HG02943 (cell line): ENCODE results near the gene ANKS1B.
"Not testable (repeated sequence)": the region's sequence is repeated elsewhere in the genome, so short reads cannot be mapped to it uniquely, and the experiment has no call there.

Source experiments
- ATAC-seq: cut with Tn5 transposase; IDR thresholded peaks from one replicate; pipeline ENCODE4 v1.9.1; 2021; ENCODE audit warnings: mild to moderate bottlenecking, low read depth, moderate library complexity; ENCODE audit not compliant: unreplicated experiment

Gene ANKS1B

GRCh38 chr12:99043319-99043914 lies 941.3 kb downstream of the ANKS1B start:
- no peak for ATAC-seq

- ATAC-seq = no peak
Measured at GRCh38 chr12:99042226-99042625, 942.5 kb downstream of the ANKS1B start.

DNA sequence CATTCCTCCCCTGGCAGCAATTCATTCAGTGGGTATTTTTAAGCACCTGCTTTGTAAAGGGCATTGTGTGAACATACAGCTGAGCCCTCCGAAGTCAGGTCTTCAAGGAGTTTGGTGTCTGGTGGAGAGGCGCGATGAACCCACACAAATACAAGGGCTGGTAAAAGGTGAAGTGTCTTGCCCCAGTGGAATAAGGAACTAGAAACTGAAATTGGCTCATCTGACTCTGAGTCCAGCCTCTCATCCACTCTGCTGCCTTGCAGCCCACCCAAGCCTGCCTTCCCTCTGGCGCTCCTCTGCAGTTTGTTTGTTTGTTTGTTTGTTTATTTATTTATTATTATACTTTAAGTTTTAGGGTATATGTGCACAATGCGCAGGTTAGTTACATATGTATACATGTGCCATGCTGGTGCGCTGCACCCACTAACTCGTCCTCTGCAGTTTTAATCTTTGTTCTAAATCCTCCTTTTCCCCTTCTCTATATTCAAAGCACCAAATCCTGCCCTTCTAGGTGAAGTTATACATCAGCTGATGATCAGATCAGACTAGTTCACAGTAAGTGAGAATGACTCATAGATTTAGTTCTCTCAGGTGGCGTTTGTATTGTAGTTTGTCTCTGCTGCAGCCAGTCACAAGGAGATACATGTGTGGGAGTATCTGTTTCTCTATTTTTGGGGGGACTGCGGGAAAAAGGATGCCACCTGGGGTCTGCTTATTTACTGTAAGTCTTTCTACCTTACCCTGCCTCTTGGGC lies 945.2 kb downstream of the ANKS1B start:
- ATAC-seq = no peak

GRCh38 chr12:99036566-99036965 lies 948.2 kb downstream of the ANKS1B start:
- ATAC-seq = no peak

DNA sequence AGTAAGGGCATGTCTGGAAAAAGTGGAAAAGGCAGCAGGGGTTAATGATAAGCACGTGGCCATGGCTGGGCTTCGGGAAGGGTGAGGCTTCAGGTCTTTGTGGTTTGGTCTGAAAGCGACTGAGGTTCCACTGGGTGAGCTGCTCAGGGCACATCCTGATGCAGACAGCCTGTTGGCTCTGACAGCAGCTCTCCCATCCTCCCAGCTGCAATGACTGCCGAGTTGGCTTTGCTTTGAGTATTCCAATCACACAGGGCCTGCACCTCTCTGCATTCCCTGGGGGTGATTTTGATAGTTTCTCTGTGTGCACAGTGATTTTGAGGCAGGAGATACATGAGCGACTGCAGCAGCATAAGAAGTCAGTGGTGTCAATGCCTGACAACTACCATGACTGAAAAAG lies 948.9 kb downstream of the ANKS1B start:
- ATAC-seq = no peak

DNA sequence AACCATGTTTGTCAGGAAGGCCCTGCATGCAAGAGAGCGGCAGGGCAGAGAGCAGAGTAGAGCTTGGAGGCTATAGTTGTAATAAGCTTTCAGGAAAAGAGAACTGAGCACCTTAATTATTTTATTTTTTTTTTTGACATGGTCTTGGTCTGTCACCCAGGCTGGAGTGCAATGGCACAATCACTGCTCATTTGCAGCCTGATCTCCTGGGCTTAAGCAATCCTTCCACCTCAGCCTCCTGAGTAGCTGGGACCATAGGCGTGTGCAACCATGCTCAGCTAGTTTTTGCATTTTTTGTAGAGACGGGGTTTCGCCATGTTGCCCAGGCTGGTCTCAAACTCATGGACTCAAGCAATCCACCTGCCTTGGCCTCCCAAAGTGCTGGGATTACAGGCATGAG lies 950.5 kb downstream of the ANKS1B start:
- not testable (repeated sequence) for ATAC-seq

- ATAC-seq = no peak
Measured at GRCh38 chr12:99029511-99030271, 955.0 kb downstream of the ANKS1B start.

- no peak for ATAC-seq
Measured at GRCh38 chr12:99027461-99027860, 957.3 kb downstream of the ANKS1B start.

GRCh38 chr12:99027055-99027393 lies 957.7 kb downstream of the ANKS1B start:
- no peak for ATAC-seq

DNA sequence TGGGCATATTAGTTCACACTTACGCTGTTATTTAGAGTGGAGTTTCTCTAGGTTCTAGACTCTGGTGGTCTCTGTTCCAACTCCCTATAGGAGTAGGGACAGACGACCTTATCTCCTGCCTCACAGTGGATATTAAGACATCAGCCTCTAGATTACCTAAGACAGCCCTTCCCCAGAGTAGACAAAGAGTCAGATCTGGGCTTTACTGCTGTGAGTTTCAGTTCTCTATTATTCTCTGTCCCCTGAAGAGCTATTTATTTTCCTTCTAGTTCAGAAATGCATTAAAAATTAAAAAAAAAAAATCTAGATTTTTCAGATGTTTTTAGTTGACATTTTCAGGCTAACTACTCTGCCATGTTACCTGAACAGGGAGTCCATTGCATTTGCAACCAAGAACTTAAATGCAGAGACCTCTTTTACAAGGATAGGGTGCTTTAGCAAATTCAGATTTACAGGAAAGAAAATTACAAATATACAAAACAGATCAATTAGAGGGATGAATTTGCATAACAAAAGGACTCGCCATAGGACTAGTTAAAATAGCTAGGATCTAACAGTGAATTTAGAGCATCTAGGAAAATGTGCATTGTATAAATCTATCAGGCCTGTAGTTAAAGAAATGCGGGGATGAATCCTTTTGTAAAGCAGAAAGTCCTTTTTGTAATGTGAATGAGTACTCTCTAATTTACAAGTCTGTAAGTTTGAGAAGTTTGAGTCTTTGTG lies 958.2 kb downstream of the ANKS1B start:
- ATAC-seq = no peak

GRCh38 chr12:99024870-99025269 lies 959.9 kb downstream of the ANKS1B start:
- ATAC-seq = no peak

DNA sequence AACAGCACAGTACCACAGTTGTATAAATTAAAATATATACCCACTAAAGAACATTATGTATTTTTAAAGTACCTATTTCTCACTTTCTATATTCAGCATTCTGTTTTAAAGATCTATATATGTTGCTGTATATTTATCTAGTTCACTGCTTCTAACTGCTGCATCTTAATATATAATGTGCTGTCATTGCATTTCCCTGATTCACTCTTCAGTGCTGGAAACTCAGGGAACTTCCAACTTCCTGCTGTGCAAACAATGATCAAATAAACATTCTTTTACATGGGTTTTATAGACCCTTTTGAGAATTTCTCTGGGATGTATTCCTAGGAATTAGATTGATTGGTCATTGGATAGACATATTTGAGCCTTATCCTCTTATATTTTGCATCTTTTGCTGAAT lies 960.5 kb downstream of the ANKS1B start:
- no peak for ATAC-seq

GRCh38 chr12:99020871-99021270 lies 963.9 kb downstream of the ANKS1B start:
- ATAC-seq = no peak

DNA sequence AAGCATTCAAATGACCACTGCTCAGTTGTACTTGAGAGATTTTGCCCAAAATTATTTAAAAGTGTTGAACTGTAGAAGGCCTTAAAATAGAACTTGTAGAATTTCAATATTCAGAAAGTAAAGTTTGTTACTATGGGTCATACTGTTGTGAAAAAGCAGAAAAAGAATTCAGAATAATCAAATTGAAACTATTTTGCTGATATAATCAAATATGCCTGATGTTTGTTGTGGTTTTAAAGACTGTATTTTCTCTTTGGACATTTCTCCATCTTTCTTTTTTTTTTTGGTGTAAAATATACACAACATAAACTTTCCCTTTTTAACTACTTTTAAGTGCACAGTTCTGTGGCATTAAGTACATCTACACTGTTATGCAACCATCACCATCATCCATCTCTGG lies 964.9 kb downstream of the ANKS1B start:
- no peak for ATAC-seq

DNA sequence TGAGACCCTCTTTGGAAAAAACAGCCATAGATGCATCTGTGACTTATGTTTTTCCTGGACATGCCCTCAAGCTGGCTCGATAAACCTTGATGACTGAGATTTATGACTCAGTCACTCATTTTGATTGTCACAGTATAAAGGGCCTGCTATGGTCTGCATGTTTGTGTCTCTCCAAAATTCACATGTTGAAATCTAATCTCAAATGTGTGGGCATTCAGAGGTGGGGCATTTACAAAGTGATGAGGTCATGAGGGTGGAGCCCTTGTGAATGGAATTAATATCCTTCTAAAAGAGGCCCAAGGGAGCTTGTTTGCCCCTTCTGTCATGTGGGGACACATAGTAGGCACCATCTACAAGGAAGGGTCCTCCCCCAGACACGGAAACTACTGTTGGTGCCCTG lies 966.8 kb downstream of the ANKS1B start:
- ATAC-seq = no peak

- no peak for ATAC-seq
Measured at GRCh38 chr12:99009654-99010296, 975.0 kb downstream of the ANKS1B start.

- ATAC-seq = no peak
Measured at GRCh38 chr12:99005601-99006000, 979.1 kb downstream of the ANKS1B start.

DNA sequence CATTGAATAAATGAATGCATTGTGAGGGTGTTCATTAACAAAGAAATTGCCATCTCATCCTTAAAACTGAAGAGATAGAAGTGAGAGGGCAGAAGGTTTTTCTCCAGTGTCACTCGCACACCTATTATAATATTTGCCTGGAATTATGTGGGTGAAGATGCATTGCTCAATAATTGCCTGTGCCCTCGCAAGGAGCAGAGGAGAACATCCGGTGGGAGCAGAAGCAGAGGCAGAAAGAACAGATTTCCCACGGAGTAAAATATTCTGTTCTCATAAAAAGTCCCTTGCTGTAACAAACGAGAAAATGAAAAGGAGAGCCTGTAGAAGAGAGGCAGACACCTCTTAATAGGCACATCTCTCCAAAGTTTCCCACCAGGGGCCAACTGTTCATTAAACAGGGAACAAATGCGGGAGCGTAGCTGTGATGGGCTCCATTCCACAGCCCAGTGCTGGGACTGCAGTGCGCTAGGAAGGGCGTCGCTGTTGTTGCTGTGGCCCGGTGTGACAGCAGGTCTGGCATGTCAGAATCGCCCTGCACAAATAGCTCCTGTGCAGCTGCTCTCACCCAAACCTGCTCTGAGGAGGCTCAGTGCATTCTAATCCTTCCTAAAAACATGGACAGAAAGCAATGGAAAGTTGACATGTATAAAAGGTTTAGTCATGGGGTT lies 979.8 kb downstream of the ANKS1B start:
- ATAC-seq = no peak

- ATAC-seq = no peak
Measured at GRCh38 chr12:99002731-99003130, 982.0 kb downstream of the ANKS1B start.

GRCh38 chr12:99002156-99002555 lies 982.6 kb downstream of the ANKS1B start:
- no peak for ATAC-seq
